ENCODE results near the gene KRTAP4-11. TPM values are rescaled to one million over a fixed set of nuclear protein-coding genes. Genes with fewer than 3 reads are reported as not detected.
"Not testable (repeated sequence)": the region's sequence is repeated elsewhere in the genome, so short reads cannot be mapped to it uniquely, and the experiment has no call there.

KRTAP4-11 gene
- total RNA-seq: not detected in 2 replicates

GRCh38 chr17:41117846-41118386, at the start of gene KRTAP4-11:
KRTAP4-11 (minus strand) TSS chr17:41118373; CDS start chr17:41118315, 58 bp downstream.
- not testable (repeated sequence) for DNase-seq (ENCODE audit: low read depth, low spot score)

DNA sequence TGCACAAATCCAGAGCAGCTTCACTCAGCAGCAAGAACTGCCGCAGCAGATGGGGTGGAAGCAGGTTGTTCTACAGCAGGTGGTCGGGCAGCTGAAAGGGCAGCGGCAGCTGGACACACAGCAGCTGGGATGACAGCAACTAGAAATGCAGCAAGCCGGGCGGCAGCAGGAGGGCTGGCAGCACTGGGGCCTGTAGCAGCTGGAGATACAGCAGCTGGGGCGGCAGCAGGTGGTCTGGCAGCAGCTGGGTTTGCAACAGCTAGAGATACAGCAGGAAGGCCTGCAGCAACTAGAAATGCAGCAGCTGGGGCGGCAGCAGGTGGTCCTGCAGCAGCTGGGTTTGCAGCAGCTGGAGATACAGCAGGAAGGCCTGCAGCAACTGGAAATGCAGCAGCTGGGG, 49.4 kb upstream of the KRTAP4-11 start:
- DNase-seq (ENCODE audit: low read depth, low spot score): no peak

DNA sequence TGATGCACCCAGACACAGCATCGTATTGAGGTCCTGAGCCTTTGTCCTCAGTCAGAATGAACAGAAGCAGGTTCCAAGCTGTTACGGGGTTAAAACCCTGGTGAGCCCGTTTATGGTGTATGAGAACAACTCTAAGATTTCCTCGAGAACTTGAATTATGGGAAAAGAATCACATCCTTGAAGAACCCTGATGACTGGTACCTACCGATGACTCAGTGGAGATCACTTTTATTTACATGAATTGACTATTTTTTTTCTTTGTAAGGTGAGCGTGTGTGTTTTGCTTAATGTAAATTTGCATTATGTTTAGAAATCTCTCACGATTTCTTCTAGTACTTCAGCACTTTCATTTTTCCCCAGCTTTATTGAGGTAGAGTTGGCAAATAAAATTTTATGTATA, 45.7 kb upstream of the KRTAP4-11 start:
- no peak for DNase-seq (ENCODE audit: low read depth, low spot score)

DNA sequence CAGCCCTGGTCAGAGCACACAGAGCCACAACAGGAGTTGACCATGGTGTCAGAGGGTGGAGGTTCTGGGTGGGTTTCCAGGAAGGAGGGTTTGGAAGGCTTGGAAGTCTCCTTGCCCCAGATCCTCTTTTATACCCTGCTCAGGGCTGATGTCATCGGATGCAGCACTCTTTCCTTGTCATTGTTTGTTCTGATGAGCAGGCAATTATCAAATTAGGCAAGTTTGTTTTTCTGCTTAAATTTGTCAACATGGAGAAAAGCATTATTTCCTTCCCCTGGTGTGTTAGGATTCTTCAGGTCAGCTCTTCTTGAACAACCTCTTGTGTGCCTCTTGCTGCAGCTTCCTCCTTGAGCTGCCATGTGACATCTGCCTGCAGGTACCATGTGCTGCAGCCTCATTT, 42.5 kb upstream of the KRTAP4-11 start, which contains the start of gene KRTAP4-4:
Gene KRTAP4-4, minus strand, starts transcription at position 101 of the 400 bp plus-strand sequence. Its CDS starts 57 bp downstream, at position 44.
- DNase-seq (ENCODE audit: low read depth, low spot score): no peak

GRCh38 chr17:41160190-41160589, 42.0 kb upstream of the KRTAP4-11 start:
- DNase-seq (ENCODE audit: low read depth, low spot score): not testable (repeated sequence)

GRCh38 chr17:41153856-41154255, 35.7 kb upstream of the KRTAP4-11 start:
- DNase-seq (ENCODE audit: low read depth, low spot score): no peak

DNA sequence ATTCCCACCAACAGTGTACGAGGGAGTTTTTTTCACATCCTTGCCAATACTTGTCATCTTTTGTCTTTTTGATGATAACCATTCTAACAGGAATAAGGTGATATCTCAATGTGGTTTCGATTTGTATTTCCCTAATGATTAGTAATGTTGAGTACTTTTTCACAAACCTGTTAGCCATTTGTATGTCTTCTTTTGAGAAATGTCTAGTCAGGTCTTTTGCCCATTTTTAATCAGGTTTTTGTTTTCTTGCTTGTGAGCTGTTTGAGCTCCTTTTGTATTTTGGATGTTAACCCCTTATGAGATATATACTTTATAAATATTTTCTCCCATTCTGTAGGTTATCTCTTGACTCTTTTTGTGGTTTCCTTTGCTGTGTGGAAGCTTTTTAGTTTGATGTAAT, 33.4 kb upstream of the KRTAP4-11 start:
- DNase-seq (ENCODE audit: low read depth, low spot score): no peak

DNA sequence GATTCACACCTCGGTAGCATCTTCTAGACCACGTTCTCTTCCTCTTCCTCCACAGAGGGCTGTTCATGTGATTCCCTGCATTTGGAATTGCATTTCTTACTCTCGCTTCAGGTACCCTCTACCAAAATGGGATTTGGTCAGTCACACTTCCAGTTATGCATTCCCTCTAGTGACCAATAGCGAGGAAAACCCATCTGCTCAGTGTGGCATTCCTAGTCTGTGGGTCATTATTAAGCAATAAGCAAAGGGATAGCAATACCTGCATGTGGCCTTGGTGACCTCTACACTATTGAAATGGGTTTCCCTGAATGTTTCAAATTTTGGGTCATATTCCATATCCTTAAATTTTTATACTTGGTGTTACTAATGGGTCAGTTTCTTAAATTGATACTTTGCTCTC, 31.9 kb upstream of the KRTAP4-11 start:
- no peak for DNase-seq (ENCODE audit: low read depth, low spot score)

GRCh38 chr17:41149652-41149985, 31.4 kb upstream of the KRTAP4-11 start, which contains the start of gene KRTAP4-5:
KRTAP4-5 (minus strand) TSS chr17:41149825; CDS start chr17:41149767, 58 bp downstream.
- DNase-seq (ENCODE audit: low read depth, low spot score): no peak

GRCh38 chr17:41148971-41149651, 30.9 kb upstream of the KRTAP4-11 start:
- DNase-seq (ENCODE audit: low read depth, low spot score): not testable (repeated sequence)

DNA sequence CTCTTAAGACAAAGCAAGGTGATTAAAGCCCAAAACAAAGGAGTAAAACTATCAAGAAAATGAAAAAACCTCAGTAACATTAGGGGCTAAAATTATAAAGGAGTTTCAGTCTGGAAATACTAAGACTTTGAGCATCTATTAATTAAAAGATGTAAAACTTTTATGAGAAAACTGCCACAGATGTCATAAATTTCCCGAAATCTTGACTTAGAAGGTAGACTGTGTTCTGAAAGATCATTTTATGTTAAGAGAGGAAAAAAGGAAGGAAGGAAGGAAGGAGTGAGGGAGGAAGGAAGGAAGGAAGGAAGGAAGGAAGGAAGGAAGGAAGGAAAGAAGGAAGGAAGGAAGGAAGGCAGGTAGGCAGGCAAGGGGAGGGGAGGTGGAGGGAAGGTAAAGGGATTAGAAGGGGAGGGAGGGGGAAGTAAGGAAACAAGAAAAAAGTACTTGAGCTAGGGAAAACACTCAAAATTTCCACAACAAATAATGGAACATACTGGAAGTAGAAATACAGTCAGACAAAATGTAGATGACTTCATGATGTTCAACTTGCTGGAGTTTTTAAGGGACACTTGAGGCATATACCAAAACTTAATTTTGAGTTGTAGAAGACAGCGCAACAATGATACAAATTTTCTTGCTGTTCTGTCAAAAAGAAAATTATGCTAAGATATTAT, 29.5 kb upstream of the KRTAP4-11 start:
- DNase-seq (ENCODE audit: low read depth, low spot score): no peak

GRCh38 chr17:41145261-41145660, 27.1 kb upstream of the KRTAP4-11 start:
- no peak for DNase-seq (ENCODE audit: low read depth, low spot score)

- DNase-seq (ENCODE audit: low read depth, low spot score): no peak
These were observed 26.7 kb upstream of the KRTAP4-11 start for GRCh38 chr17:41144846-41145245.

GRCh38 chr17:41141361-41141760, 23.2 kb upstream of the KRTAP4-11 start:
- DNase-seq (ENCODE audit: low read depth, low spot score): no peak

DNA sequence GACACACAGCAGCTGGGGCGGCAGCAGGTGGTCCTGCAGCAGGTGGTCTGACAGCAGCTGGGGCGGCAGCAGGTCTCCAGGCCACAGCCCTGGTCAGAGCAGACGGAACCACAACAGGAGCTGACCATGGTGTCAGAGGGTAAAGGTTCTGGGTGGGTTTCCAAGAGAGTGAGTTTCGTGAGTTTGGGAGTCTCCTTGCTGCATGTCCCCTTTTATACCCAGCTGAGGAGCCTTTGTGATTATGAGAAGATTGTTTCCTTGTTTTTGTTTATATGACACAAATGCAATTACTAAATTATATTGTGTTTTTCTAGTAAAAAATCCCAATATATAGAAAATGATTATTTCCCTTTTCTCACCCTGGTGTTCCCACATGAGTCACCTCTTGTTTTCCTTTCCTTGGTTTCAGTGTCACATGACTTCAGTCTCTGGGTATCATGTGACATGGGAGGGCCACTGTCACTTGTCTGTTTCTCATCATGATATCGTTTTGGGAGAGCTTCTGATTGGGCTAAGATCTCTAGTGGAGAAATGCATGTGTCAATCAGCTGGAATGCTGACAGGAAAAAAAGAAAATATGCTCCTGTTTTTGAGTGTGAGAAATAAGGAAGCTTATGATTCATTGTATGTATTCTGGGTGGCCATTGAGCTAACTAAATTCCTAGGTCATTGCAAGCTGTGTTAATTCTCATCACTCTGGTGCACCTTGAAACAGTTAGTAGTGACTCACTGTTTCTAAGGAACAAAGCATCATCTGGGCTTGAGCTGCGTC, 22.4 kb upstream of the KRTAP4-11 start, which contains the start of gene KRTAP4-6:
Gene KRTAP4-6, minus strand, starts transcription at position 185 of the 772 bp plus-strand sequence. Its CDS starts 57 bp downstream, at position 128.
- DNase-seq (ENCODE audit: low read depth, low spot score): no peak

DNA sequence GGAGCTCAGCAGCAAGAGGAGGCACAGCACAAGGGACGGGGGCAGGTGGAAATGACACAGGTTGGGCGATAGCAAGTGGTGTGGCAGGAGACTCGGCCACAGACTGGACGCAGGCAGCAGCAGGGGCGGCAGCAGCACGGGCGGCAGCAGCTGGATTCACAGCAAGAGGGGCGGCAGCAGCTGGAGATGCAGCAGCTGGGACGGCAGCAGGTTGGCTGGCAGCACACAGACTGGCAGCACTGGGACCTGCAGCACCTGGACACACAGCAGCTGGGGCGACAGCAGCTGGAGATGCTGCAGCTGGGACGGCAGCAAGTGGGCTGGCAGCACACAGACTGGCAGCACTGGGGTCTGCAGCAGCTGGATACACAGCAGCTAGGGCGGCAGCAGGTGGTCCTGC, 21.7 kb upstream of the KRTAP4-11 start:
- DNase-seq (ENCODE audit: low read depth, low spot score): not testable (repeated sequence)

DNA sequence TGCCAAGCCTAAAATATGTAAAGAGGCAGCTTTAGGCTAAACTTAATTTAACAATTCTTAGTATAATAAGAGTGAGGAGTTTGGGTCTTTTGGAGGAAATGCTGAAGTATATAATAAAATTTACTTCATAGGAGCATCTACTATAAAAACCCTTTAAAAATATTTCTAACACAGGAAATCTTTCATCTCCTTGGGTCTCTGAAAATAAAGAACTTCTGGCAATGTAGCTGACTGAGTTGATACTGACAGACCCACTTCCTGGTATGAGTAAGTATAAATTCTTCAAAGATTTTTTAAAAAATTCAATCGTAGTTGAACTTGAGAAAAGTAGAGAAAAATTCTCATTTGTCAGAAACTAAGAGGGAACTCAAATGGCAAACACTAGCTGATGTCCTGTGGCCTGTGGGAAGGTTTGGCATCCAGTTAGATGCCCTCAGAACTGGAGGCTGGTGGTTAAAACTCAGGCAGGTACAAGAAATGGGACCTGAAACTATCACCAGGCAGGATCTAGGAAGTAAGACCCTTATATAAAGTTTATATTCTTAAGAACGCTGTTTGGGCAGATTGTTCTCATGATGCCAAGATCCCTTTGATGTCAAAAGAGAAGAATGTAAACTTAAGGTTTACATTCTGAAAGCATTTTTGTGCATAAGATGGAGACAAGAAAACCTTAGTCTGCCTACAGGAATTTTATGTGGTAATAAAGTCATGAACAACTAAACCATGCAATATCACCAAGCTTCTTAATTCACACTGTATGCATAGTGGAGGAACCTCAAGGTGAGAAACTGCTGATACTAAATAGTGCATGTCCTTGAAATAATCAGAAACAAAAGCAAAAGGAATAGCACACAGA, 15.9 kb upstream of the KRTAP4-11 start:
- no peak for DNase-seq (ENCODE audit: low read depth, low spot score)

- no peak for DNase-seq (ENCODE audit: low read depth, low spot score)
These were observed 13.8 kb upstream of the KRTAP4-11 start for GRCh38 chr17:41131979-41132378.

DNA sequence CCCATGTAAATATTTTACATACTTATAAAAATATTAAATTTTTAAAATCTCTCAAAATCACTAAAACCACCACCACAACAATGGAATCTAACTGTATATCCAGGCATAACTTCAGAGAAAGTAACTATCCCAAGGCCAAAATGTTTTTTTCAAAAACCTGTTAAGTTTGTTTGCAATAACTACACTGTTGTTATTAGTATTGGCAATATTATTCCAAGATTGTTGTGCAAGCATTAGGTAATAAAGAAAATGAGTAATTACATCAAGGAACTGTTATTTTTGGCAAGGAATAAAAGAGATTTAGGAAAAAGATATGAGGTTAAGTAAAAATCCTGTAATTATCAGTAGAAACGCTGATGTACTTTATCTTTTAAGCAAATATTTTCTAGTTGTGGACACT, 9.2 kb upstream of the KRTAP4-11 start:
- no peak for DNase-seq (ENCODE audit: low read depth, low spot score)

DNA sequence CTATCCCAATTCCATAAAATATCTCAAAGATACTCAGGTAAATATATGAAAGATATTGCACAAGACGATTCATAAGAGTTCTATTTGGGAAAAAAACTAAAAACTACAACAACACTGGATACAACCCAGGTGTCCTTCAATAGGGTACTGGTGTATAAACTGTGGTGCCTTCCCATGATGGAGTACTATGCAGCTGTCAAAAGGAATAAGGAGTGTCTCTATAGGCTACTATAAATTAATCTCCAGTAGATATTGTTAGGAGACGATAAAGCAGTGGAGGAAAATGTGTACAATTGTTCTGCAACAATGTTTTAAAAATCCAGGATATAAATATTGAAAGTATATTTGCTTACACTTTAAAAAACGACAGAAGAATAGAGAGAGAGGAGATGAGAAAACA, 8.2 kb upstream of the KRTAP4-11 start:
- DNase-seq (ENCODE audit: low read depth, low spot score): no peak

DNA sequence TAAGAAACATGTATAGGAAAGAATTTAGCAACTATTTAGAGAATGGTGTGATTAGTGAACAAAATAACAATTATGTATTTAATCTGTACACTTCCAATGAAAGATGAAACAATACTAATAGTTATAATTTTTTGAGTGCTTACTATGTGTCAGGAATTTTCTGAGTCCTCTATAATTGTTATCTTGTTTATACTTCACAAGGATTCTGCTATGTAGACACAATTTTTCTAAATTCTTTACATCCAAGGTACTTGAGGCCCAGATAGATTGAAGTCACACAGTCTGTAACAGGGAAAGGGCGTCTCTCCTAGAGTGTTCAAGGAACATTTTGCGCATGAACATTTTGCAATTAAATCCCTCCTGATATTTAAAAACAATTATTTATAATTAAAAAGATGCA, 6.9 kb upstream of the KRTAP4-11 start:
- no peak for DNase-seq (ENCODE audit: low read depth, low spot score)
